GM12875 (cell line): Measurements from ENCODE around the gene GPR39.

Experiments used
- H3K4me3 ChIP-seq: one replicate; pipeline ENCODE4 v1.5.1; 2011; ENCODE audit warnings: low read depth, low read length, control low read depth
- CTCF ChIP-seq: IDR thresholded peaks from 2 replicates; pipeline ENCODE4 v1.5.1; 2011; ENCODE audit warnings: low read depth, mild to moderate bottlenecking, control low read depth, inconsistent platforms, low read length, moderate library complexity, borderline replicate concordance; ENCODE audit not compliant: insufficient read depth

GPR39 gene

GRCh38 chr2:132621131-132621875 lies 204.7 kb downstream of the GPR39 start:
- H3K4me3 ChIP-seq: no peak overlapping the region
- TF ChIP-seq CTCF: no peak

GRCh38 chr2:132623096-132623839 lies 206.7 kb downstream of the GPR39 start:
- TF ChIP-seq CTCF: no peak
- H3K4me3 ChIP-seq: no peak overlapping the region

- no peak for TF ChIP-seq CTCF
- H3K4me3 ChIP-seq: no peak overlapping the region
Observed at GRCh38 chr2:132627536-132627935, 210.9 kb downstream of the GPR39 start.

- H3K4me3 ChIP-seq: no peak overlapping the region
- TF ChIP-seq CTCF: no peak
Observed at GRCh38 chr2:132632000-132632649, 215.5 kb downstream of the GPR39 start.

- TF ChIP-seq CTCF: no peak
Observed at GRCh38 chr2:132633635-132634034, 217.0 kb downstream of the GPR39 start.

GRCh38 chr2:132636346-132636745 lies 219.7 kb downstream of the GPR39 start:
- TF ChIP-seq CTCF: no peak
- no peak overlapping the region for H3K4me3 ChIP-seq

More at GRCh38 chr2:132633635-132634034, 217.0 kb downstream of the GPR39 start:
- no peak overlapping the region for H3K4me3 ChIP-seq
